GM19395 (cell line): ENCODE data around the gene VTI1A.
"Not testable (repeated sequence)": the region's sequence is repeated elsewhere in the genome, so short reads cannot be mapped to it uniquely, and the experiment has no call there.

ENCODE experiments used
- ATAC-seq: cut with Tn5 transposase; IDR thresholded peaks from one replicate; pipeline ENCODE4 v1.9.1; 2021; ENCODE audit warnings: mild to moderate bottlenecking, moderate library complexity; ENCODE audit not compliant: unreplicated experiment

VTI1A gene

GRCh38 chr10:112446855-112447619, at the start of gene VTI1A, which contains the start of gene ZDHHC6:
Gene VTI1A, plus strand, starts transcription at chr10:112447215. Its CDS starts 159 bp downstream, at chr10:112447374.
Gene ZDHHC6, minus strand, starts transcription at chr10:112446914. Its CDS starts 1,478 bp downstream, at chr10:112445436.
- ATAC-seq: peak; percentile 92

- ATAC-seq: no peak
These were observed 49.4 kb upstream of the VTI1A start for GRCh38 chr10:112397592-112397991.

- no peak for ATAC-seq
These were observed 44.1 kb upstream of the VTI1A start for GRCh38 chr10:112402917-112403316.

- ATAC-seq: no peak
These were observed 42.4 kb upstream of the VTI1A start for GRCh38 chr10:112404617-112405016.

- ATAC-seq: not testable (repeated sequence)
These were observed 40.2 kb upstream of the VTI1A start for GRCh38 chr10:112406806-112407205.

- no peak for ATAC-seq
These were observed 39.3 kb upstream of the VTI1A start for GRCh38 chr10:112407696-112408095.

GRCh38 chr10:112409299-112409698, 37.7 kb upstream of the VTI1A start:
- no peak for ATAC-seq

GRCh38 chr10:112409755-112410154, 37.3 kb upstream of the VTI1A start:
- ATAC-seq: no peak

- ATAC-seq: no peak
These were observed 34.3 kb upstream of the VTI1A start for GRCh38 chr10:112412696-112413095.

GRCh38 chr10:112421731-112422130, 25.3 kb upstream of the VTI1A start:
- no peak for ATAC-seq

- ATAC-seq: no peak
These were observed 22.4 kb upstream of the VTI1A start for GRCh38 chr10:112424651-112425050.

GRCh38 chr10:112426111-112426510, 20.9 kb upstream of the VTI1A start:
- ATAC-seq: no peak

GRCh38 chr10:112429147-112429546, 17.9 kb upstream of the VTI1A start:
- no peak for ATAC-seq

GRCh38 chr10:112429654-112430230, 17.3 kb upstream of the VTI1A start:
- no peak for ATAC-seq

GRCh38 chr10:112433136-112433535, 13.9 kb upstream of the VTI1A start:
- no peak for ATAC-seq

GRCh38 chr10:112434988-112435619, 11.9 kb upstream of the VTI1A start:
- no peak for ATAC-seq

- ATAC-seq: no peak
These were observed 8.7 kb upstream of the VTI1A start for GRCh38 chr10:112438356-112438755.

- ATAC-seq: no peak
These were observed 5.5 kb upstream of the VTI1A start for GRCh38 chr10:112441520-112441919.

GRCh38 chr10:112442063-112442462, 5.0 kb upstream of the VTI1A start:
- no peak for ATAC-seq

GRCh38 chr10:112446055-112446854, 760 bp upstream of the VTI1A start:
- peak; percentile 61 for ATAC-seq

GRCh38 chr10:112447620-112447928, 559 bp downstream of the VTI1A start:
- no peak for ATAC-seq
